ENCODE results near the gene INTS1.
"Not testable (repeated sequence)": the region's sequence is repeated elsewhere in the genome, so short reads cannot be mapped to it uniquely, and the experiment has no call there.

INTS1 gene

DNA sequence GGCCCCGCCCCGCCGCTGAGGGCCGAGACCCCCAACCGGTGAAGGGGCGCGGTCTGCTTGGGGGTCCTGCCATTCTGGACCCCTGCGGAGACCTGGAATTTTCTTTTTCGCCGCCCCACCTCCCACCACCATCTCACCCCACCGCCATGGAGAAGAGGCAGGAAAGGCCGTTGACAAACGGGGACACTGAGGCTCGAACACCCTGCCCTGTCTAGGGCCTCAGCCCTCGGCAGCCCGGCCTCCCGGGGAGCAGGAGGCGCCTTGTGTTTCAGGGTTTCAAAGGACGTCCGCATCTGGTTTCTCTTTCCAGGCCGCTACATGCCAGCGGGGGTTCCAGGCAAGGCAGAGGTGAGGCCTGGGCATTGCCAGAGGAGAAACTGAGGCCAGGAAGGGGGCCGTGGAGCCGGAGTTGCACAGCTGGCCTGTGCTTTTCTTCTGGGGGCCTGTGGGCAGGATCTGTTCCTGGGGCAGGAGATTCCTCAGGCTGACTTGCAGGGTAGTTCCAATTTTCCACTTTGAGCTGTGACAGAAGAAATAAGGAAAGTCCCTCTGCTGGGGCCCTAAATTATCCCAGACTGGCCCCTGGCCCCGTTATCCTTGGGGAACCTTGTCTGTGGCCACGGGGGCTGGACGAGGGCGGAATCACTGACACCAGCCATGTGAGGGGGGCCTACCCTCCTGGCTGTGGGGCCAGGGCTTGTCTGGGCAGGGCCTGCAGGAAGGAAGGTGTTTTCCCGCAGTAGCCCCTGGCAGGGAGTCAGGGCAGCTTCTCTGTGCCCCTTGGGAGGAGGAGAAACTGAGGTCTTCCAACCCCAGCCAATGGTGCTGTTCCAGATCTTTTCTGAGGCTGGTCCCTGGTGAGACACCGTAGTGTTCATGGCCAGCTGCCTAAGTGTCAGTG, 44.0 kb downstream of the INTS1 start:
- no peak for DNase-seq

DNA sequence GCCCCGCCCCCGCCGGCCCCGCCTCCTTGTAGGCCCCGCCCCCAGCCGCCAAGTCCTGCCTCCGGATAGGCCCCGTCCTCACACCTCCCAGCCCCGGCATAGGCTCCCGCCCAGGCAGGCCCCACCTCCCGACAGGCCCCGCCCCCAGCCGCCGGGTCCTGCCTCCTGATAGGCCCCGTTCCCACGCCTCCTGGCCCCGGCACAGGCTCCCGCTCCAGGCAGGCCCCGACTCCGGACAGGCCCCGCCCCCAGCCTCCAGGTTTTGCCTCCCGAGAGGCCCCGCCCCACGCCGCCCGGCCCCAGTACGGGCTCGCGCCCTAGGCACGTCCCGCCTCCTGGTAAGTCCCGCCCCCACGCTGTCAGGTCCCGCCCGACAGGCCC, 44.7 kb downstream of the INTS1 start:
- peak; percentile 98 for DNase-seq

DNA sequence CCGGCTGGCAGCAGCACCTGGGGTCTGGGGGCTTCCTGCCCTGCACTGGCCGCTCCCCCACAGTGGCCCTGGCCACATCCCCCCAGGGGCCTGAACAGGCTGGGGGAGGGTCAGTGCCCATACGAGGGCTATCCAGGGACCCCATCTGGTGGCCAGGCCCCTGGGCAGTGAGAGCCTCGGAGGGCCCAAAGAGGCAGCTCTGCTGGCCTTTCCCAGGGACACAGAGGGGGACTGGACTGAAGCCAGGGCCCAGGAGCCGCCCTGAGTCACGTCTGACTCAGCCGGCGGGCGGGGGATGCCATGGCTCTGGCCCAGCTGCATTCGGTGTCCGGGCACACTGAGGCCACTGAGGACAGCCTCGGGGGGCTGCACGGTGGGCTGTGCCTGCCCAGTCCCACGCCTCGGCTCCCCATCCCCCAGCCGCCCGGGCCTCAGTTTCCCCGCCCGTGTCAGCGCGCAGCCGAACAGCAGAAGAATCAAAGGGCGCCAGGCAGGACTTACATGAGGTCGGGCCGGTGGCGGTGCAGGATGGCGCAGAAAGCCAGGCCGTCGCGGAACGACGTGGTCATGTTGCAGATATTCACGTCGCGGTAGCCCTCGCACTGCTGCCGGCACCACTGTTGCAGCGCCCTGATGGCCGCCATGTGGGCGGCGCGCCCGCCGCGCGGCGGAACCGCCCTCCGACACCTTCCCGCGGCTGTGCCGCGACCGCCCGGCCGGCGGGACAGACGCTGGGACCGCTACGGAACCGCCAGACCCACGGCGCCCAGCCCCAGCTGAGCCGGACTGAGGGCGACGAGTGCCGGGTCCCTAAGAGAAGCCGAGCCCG, 45.3 kb downstream of the INTS1 start, which contains the start of gene MICALL2:
TSS of gene MICALL2 (minus strand) at position 788 of the 829 bp plus-strand sequence. CDS start at position 644, 144 bp downstream.
- peak; percentile 41 for DNase-seq

DNA sequence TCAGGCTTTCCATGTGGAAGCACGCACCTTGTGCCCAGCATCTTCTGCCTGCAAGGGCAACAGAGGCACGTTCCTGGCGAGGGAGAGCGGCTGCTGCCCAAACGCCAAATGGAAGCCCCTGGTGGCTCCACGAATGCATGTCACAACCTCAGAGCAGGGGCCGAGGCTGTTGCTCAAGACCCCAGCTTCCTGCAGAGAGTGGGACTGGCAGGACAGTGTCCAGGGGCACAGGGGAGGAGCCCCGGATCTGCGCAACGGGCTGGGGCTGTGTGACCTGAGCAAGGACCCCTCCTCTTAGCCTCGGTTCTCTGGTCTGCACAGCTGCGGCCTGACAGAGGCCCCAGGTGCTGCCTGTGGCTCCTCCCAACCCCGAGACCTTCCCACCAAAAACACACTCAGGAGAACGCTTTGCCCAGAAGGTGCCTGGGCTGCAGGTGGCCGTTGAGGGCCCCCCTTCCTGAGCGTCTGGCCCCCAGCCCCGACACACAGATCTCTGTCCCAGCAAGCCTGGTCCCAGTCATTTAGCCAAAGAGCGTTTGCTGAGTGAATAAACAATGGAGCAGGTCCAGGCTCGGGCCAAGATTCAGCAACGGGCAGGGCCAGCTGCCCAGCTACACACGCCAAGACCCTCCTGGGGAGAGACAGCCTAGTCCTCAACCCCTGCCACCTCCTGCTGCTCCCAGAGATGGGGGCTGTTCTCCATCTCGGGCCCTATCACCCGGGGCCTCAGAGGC, 46.1 kb downstream of the INTS1 start:
- DNase-seq = no peak

DNA sequence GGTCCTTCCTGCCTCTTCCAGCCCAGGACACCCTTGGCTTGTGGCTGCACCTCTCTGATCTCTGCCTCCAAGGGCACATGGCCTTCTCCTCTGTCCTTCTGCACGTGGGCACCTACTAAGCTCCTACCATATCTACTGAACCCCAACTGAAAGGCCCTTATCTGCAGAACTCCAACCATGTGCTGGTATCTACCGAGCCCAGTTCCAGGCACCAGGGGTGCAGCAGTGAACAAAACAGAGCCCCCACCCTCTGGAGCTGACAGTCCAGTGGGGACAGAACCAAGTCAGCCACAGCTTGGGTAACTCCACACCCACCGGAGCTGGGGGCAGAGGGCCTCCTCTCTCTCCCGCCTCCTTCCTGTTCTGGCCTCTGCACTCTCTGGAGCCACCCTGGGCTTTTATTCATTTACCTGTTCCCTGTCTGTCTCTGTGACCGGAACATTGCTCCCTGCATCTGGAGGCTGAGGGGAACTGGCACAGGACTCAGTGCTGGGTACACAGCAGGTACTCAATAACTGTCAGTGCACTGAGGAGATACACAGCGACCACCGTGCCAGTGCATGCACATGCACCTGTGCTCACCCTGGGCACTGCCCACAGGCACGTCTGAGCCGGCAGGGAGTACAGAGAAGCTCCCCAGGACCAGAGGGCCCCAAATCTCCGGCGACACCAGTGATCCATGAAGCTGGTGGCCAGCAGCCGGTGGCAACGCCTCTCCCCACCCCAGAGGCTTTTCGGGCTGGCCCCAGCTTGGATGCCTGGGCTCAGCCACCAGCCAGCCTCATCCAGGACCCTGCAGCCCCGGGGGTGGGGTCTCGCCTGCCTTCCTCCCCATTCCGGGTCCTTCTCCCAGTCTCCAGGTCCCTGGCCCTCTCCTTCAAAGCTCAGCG, 46.9 kb downstream of the INTS1 start:
- DNase-seq = no peak

DNA sequence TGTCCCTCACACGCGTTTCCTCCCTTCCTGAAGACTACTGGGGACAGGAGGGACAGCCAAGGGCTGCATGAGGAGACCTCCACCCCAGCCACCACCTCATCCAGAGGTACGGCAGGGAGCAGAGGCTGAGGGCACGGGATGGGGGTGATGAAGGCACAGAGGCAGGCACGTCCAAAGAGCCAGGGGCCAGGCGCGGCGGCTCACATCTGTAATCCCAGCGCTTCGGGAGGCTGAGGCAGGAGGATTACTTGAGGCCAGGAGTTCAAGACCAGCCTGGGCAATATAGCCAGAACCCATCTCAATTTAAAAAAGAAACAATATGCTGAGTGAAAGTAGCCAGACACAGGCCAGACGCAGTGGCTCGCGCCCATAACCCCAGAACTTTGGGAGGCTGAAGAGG, 48.2 kb downstream of the INTS1 start:
- DNase-seq = no peak

DNA sequence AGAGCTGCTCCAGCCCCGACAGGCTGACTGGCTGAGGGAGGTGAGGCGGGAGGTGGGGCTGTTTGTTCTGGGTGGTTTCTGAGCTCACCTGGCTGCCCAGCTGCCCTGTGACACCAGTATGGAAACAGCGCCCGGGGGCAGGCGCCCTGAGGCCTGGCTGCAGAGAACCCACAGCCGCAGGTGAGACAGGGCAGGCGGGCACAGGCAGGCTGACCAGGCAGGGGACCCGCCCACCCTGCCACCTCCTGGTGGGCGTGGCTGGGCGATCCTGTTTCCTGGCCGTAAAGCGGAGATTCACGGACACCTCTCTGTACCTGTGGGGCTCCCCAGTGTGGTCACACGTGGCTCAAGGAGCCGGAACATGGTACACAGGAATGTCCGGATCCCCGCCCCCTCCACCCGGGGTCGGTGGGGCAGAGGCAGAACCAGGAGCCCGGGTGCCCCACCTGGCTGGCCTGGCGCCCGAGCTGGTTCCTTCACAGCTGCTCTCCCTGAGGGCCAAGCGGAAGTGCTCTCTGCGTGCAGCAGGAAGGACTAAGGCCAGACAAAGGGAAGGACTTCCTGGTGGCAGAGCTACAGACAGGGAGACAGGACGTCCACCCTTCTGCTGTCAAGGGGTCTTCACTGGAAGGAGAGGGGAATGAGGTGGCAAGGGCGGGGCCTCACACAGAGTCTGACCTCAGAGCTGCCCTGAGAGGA, 48.8 kb downstream of the INTS1 start:
- DNase-seq = no peak

DNA sequence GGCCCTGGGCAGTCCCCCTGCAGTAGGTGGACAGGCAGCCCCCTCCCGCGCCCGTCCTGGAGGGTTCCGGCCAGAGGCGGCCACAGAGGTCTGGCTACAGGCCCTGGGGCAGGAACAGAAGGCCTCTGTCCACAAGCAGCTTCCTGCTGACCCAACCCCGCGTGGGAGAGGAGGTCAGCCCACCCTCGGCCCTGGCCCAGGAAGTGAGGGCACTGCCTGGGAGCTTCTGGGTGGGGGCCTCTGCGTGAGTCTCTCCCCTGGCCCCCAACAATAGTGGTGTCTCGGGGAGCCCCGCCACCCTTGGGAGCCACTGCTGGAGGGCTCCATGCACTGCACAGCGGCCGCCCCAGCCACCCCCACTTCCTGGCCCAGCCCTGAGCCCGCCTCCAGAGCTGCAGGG, 49.6 kb downstream of the INTS1 start:
- DNase-seq = no peak

DNA sequence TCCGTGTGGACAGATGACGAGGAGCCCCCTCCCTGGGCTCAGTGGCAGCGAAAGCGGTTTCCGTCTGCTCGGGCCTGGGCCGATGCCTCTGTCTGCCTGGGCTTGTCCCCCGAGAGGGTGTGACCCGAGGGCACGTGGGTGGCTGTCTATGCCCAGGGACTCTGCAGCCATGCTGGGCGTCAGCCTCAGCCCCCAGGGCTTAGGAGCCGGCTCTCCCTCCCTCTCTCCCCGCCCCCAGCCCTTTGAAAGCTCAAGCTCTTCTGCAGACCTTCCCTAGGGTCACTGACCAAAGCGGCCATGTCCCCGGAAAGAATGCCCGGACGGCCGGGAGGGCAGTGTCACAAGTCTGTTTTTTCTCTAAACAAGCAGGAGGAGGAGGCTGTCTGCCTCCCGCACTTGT, 52.0 kb downstream of the INTS1 start:
- DNase-seq = no peak

DNA sequence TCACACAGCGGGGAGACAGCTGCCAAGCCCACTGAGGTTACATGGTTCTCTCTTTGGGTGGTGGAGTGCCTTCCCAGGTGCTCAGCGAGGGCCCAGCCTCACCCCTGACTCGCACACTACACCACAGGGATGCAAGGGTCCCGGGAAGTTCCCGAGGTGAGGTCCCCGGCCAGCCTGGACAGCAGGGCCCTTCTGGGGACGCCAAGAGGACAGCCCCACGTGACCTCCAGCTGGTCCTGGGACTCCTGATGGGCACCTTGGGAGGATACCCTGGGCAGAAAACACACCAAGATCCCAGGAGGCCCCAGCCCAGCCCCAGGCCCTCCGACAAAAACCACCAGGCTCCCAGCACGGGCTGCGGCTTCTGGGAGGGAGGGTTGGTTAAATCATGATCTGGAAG, 53.2 kb downstream of the INTS1 start:
- no peak for DNase-seq

DNA sequence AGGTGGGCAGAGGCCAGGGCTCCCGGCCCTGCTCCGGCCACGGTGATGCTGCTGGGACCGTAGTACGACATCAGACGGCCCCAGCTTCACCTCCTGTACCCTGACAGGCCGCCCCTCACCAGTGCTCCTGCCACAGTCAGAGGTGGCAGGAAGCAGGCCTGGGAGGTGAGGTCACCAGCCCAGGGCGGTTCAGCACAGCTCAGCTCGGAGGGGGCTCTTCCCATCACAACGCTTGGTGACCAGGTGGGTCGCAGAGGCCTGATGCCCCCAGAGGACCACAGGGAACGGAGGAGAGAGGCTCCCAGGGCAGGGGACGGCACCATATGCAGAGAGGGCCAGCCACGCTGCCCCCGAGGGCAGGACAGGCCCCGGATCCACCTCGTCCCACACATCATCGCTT, 53.8 kb downstream of the INTS1 start:
- DNase-seq = no peak

DNA sequence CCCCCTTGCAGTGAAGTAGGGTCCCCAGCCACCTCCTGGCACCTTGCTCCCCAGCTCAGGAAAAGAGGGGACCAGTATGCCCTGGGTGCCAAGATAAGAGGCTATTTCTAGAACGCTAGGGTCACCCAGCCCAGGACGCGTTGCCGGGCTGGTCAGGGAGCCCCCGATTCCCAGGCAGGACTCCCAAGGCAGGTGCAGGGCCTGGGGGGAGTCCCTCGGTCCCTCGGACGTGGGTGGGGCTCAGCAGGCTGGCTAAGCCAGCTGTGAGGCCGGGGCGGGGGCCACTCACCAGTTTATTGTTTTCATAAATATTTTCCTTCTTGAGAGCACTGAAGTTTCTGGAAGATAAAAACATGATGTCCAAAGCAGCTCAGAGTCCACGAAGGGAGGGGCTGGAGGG, 54.2 kb downstream of the INTS1 start:
- DNase-seq = no peak

DNA sequence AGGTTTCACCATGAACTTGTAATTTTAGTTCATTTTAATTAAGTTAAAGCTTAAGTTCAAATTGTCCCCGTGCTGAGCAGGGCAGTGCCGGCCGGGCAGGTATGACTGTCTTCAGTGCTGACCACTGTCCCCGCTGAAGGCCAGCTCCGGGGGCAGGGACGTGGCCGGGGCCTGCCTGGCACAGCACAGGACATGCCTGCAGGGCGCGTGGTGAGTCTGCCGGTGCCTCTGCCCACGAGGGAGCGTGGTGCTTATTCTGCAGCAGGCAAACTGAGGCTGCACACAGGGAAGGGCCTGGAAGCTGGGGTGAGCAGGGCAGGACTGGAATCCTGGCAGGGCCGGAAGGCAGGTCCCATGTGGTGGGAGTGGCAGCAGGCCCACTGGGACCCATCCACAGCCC, 54.7 kb downstream of the INTS1 start:
- DNase-seq = no peak

DNA sequence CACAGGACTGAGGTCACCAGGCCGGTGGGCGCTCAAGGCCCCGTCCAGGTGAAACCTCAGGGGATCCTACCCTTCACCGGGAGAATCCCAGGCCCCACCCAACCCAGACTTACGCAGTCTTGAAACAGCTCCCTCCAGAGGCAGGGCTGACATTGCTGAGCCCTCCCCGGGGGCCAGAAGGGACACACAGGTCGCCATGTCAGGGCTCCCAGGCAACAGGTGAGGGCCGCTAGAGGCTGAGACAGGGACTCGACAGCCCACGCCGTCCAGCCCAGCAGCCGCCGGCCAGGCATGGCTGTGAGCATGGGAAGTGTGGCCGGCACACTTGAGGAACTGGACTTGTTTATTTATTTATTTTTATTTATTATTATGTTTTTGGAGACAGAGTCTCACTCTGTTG, 55.2 kb downstream of the INTS1 start:
- DNase-seq = no peak

DNA sequence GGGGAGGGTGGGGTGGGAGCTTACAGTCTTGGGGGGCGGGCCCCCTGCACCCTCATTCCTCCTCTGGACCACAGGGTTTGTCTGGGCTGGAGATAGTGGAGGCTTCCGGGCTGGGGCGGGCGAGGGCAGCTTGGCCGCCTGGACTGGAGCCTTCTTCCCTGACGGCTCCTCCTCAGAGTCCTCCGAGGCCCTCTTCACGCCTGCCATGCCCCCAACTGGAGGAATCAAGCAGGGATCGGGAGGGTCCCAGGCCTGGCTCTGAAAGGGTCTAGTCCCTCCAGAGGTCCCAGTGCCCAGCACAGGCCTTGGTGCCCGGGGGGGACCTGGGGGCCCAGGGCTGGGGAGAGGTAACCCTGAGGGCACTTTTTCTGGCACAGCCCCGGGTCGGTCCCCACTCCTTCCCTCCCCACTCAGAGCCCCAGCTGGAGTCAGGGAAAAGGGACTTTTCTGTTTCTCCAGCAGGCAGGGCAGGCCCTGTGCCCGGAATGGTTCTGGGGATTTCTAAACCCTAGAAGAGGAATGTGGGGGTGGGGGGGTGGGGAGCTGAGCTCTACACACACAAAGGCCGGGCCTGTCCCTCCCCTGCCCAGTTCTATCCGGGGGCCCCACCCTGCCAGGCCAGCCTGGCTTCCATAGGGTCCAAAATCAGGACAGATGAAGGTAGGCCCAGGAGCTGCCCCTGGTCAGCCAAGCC, 56.5 kb downstream of the INTS1 start:
- no peak for DNase-seq

DNA sequence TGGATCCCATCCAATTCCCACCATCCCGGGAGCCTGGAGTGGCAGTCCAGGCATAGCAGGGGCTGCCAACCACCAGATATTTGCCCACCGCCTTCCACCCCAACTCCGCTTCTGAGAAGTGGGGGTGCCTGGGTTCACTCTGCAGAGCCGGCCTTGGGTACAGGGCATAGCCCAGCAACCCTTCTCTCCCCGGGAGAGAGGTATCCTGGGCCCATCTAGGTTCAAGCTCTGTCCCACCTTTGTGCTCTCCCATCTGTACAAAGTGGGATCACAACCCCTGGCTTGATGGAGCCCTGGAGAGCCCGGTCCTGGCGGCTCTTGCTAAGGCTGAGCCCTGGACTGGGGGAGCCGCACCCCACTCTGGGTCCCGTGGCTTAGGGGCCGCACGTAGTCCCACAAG, 57.1 kb downstream of the INTS1 start:
- DNase-seq = no peak

DNA sequence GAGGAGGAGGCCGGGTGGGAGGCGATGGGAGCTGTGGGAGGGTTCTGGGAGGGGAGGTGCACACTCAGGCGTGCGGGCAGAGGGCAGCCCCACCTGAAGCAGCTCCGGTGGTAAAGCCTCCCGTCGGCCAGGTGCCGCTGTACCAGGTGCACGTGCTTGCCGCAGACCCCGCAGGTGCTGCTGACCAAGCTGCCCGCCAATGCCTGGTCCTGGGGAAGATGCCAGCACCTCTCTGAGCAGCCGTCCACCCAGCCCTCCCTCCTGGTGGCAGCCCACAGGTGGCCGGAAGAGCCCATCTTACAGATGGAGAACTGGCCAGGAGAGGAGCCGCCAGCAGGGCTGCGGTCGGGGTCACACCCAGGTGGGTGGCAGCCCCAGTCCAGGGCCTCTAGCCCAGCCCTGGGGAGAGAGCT, 57.6 kb downstream of the INTS1 start:
- DNase-seq = no peak

DNA sequence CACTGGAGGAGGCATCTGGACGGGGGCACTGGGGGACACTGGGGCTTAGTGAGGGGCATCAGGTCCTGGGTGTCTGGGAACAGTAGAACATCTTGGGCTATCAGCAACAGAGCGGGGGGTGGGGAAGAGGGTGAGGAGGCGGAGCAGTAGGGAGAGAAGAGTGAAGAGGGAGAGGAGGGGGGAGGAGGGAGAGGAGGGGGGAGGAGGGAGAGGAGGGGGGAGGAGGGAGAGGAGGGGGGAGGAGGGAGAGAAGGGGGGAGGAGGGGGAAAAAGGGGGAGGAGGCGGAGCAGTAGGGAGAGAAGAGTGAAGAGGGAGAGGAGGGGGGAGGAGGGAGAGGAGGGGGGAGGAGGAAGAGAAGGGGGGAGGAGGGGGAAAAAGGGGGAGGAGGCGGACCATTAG, 58.2 kb downstream of the INTS1 start:
- DNase-seq = not testable (repeated sequence)

DNA sequence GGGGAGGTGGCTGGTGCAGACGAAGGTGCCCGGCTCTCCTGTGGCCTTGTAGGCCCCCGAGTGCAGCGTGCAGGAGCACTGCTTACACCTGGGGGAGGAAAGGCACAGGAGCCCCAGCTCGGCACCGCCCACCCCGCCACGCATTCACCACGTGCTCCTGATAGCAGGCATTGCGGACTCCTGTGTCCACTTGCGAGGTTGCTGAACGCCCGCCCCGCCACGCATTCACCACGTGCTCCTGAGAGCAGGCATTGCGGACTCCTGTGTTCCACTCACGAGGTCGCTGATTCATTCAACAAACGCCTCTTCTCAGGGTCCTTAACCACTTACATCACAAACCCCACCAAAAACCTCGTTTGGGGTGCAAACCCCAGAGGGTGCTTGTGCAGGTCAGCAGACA, 58.8 kb downstream of the INTS1 start:
- no peak for DNase-seq

DNA sequence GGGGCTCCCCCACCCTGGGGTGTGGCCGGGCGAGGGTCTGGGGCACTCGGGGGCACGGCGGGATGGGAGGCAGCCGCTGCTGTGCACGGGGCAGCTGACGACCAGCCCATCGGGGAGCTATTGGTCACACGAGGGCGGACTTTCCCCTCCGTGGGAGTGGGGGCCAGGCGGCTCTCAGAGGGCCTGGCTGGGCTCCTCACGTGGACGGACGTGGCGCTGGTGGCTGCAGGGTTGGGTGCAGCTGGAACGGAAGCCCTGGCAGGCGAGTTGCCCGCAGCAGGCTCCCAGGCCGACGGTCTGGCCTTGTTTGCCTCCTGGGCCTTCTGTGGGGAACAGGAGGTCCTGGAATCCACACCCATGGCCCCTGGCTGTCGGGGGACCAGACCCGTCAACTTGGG, 59.3 kb downstream of the INTS1 start:
- no peak for DNase-seq

Data from activated T-cell treated with anti-CD3 and anti-CD28 coated beads, Interleukin-2, amount 50 U/mL, for 1 hour (primary cell).